Urothelium cell line (cell line): ENCODE measurements around the gene SDK2.

Experiments used
- DNase-seq: peaks from one replicate; pipeline ENCODE4 v3.0.0; 2011; ENCODE audit warnings: low spot score, mixed read lengths
- FAIRE-seq: peaks from 2 replicates; lab custom pipeline; 2011; peaks lifted over from hg19 to GRCh38; lab: Jason Lieb, UNC

SDK2 gene

DNA sequence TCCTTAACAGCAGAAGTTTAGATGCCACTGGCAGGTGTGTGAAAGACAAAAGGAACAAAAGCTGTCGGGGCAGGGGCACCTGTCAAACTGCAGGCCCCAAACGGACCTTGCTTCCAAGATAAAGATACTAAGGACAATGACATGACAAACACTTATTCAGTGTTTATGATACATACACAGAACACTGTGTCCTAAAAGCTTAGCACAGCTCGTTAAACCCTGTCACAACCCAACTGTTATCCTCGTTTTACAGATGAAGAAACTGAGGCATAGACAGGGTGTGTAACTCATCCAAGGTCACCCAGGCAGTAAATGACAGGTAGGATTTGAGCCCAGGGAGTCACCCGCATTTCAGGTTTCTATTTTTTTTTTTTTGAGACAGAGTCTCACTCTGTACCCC, 9.6 kb downstream of the SDK2 start:
- peak; percentile 65 for FAIRE-seq

DNA sequence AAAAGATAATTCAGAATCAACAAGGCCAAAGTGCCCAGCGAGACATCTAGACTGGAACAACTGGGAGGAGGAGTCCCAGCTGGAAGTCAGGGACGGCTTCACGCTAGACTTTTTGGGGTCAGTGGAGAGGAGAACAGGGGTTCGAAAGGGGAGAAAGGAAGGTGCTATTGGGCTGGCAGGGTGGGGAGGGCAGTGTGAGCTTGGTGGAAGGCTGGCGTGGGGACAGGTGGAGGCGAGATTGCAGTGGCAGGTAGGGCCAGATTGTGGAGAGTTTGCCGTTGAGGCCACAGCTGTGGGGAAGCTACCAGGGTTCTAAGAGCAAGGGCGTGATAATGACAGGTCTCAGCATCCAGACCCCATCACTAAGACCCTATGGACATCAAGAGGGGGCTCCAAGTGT, 10.5 kb downstream of the SDK2 start:
- FAIRE-seq (no peak), DNase-seq (no peak)

More for the DNA sequence above, 9.6 kb downstream of the SDK2 start:
- DNase-seq, result no peak

DNA sequence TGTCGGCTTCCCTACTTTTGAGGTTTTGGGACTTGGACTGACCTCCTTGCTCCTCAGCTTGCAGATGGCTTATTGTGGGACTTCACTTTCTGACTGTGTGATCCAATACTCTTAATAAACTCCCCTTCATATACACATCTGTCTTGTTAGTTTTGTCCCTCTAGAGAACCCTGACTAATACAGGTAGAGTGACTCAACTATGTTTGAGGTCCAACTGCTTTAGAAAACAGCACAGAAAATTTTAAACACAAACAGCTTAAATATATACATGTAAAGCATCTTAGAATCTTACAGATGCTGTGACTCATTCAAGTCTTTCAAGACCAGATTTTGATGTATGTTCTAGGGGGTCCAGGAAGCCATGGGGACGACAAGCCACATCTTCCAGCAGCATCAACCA, 11.7 kb downstream of the SDK2 start:
- no peak for DNase-seq
- peak; percentile 27 for FAIRE-seq

DNA sequence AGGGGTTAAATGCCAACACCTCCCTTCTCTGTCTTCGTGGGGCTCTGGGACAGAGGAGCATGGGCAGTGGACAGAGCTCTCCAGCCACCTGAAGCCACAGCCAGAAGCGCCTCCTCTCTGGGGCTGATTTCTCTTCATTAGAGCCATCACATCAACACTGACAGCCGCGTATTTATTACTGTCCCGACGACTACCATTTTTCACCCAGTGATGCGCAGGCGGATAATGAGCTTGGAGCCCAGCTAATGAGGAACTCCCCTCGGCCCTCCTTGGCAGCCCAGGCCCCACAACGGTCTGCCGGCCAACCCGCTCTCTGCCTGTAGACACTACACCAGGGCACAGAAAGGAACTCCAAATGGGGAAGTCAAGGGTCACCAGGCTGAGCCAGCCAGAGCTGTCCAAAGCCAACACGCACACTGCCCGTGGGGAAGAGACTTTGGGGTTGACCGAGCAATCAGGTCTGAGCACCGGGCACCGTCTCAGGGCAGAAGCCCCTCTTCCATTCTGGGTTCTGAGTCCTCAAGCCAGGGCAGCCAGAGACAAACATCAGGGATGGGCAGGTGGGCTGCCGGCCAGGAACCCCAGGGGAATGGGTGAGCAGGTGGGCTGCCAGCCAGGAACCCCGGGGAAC, 13.2 kb downstream of the SDK2 start:
- FAIRE-seq (peak; percentile 62), DNase-seq (no peak)

DNA sequence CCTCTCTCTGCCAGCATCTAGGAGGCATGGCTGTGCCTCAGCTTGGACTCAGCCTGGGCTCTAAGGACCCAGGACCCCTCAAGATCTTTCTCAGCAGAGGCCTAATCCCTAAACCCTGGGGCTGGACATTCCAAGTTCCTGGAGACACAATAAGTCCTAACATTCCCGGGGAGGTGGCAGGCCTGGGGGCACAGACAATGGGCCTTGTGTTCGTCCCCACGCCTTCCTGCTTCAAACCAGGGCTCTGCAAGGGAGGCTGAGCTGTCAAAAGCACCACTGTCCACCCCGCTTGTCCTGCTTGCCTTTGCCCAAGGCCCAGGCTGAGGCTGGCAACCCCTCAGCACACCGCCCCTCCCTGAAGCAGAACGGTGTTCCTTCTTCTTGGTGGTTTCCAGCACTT, 13.7 kb downstream of the SDK2 start:
- FAIRE-seq, result no peak
- DNase-seq, result no peak

DNA sequence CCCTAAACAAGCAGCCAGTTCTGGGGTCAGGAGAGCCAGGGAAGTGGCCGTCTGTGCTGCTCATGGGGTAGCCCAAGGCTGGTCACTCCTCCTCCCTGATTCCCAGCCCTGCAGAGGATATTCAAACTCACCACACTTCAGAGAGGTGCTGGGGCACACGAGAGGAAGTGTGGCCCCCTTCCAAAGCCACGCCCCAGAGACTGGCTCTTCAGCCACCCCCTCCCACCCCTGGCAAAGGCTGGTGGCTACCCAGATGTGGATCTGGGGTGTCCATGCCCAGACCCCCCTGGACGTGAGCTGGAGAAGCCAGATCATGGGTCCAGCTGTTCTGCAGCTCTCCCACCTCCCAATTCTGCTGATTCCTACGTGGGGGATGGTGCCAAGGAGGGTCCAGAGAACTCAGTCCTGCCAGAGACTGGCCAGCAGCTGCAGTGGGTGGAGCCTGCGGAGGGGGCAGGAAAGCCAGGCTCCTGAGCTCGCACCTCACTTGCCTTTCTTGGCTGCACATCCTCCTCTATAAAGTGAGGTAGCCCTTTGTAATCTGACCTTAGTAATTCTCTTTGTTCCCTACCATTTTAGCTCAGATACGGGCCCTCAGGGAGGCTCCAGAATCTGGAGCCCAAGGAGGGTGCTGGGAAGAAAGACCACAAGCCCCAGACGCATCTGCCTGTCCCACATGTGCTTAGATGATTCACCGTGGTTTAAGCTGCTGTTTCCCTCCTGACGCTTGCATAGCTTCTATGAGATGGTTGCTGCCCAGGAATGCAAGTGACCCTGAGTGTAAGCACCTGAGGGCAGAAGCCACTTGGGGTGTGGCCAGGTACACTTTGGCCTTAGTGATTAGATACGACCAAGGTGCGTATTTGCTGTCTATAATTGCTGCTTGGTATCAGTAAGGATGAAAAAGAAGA, 15.3 kb downstream of the SDK2 start:
- DNase-seq, result no peak
- FAIRE-seq, result peak; percentile 62

DNA sequence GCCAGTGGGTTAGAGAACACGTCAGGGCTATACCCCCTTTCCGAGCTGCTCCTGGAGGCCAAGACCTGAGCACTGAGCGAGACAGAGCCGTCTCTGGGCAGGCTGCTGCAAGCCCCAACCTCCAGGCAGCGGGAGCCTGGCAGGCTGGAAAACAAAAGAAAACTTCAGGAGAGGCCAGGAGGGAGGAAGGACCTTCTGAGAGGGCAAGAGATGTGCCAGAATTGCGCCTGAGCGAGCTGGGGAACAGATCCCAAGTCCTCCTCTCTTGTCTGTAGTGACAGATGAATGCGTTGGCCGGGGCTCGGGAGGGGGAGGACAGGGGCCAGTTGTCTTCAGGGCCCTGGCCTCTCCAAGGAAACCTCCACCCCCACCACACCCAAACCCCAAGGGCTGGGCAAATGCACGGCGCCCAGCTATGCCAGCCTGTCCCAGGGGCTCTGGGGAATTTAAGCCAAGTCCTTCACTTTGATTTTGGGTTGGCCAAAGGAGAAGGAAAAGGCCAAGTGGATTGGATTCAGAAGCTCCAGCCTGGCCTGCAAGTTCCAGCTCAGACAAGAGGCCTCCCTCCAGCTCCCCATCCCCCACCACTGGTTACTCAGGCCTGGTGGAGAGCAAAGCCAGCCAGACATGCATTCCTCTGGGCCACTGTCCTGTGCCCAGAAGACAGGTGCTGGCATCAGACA, 18.1 kb downstream of the SDK2 start:
- no peak for FAIRE-seq
- no peak for DNase-seq

DNA sequence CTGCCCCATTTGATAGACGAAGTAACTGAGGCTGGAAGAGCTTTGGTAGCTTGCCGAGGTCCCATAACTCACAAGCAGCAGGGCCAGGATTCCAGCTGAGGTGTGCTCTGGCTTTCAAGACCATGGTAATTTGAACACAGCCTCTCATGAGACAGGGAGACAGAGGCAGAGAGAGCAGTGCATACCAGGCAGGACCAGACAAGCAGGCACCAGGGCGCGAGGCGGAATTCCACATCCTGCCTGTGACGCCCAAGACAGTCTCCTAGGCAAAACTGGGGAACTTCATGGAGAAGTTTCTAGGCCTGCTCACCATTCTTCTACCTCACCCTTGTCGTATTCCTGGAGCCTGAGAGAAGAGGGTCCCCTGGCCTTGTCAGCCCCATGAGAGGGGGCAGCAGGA, 19.2 kb downstream of the SDK2 start:
- DNase-seq, result no peak
- FAIRE-seq, result no peak

DNA sequence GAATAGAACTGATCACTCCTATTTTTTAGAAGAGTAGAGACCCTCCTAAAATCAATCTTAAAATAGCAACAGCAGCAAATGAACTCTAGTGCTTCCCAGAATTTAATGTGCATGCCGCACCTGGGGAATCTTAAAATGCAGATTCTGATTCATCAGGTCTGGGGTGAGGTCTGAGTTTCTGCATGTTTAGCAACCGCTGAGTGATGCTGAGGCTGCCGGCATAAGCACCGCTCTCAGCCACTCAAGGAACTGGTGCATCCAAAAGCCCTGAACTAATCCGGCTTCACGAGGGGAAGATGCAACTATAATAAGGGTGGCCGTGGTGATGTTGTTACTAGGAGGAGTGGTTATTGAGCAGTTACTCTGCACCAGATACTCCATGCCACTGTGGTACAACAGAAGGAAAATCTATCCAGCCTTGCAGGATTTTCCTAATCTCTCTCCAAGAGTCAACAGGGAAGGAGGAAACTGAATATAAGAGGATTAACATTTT, 19.7 kb downstream of the SDK2 start:
- no peak for FAIRE-seq
- DNase-seq, result no peak

DNA sequence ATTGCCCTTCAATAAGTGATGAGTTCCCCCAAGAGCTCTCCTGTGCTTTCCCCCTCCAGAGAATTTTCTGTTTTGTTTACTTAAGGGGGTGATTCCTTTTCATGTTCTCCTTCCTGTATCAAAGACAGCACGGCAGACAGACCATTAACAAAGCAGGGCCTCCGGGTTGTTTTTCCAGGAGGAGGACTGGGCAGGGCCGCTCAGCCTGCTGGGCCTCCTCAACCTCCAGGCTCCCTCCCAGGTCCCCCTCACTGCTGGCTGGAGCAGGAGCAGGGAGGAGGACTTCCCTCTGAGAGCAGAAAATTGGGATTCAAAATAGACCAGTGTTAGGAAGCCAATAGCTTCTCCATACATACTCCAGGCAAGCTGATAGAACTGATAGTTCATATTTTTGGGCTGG, 20.4 kb downstream of the SDK2 start:
- no peak for DNase-seq
- FAIRE-seq, result no peak

DNA sequence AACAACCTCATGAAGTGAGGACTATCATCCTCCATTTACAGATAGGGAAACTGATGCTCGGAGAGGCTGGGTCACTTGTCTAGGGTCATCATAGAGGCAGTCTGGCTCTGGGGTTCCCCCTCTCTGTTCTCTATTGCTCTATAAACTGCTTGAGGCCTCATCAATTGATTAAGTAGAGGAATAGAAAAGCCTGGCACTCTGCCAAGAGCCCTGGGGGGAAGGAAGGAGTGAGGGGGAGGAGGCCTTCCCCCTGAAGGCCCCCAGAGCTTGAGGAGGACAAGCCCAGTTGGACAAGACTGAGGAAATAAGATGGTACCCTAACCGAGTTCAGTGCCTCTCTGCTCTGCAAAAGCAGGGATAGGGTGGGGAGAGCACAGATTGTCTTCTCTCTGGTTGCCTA, 21.0 kb downstream of the SDK2 start:
- DNase-seq (no peak), FAIRE-seq (no peak)

DNA sequence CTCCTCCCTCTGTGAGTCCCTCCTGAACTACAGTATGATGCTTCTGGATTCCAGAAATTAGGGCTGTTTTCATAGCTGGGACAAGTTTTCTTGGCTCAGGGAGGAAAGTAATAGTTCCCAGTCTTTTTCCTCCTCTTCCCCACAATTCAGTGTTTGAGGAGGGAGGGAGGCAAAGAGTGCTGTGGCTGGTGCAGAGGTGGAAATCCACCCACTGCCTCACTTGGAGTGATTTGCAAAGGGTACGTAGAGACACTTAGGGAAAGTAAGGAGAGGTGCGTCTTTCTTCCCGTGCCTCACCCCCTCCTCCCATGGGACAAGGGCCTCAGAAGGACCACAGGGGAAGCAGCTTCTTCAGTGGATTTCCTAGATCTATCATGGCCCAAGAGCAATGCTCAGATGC, 21.9 kb downstream of the SDK2 start:
- FAIRE-seq, result no peak
- DNase-seq, result no peak

DNA sequence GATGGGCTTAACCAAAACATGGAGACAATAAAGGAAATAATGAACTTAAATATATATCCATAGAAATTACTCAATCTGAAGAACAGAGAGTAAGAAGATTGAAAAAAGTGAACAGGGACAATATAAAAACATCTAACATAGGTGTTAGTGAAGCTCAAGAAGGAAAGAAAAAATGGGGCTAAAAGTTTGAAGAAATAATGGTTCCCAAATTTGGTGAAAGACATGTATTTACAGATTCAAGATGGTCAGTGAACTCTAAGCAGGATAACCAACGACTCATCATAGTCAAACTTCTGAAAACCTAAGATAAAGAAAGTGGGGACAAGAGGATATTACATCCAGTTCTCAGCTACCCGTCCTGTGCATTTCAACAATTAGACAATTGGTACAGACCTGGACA, 22.6 kb downstream of the SDK2 start:
- no peak for DNase-seq
- FAIRE-seq, result no peak

DNA sequence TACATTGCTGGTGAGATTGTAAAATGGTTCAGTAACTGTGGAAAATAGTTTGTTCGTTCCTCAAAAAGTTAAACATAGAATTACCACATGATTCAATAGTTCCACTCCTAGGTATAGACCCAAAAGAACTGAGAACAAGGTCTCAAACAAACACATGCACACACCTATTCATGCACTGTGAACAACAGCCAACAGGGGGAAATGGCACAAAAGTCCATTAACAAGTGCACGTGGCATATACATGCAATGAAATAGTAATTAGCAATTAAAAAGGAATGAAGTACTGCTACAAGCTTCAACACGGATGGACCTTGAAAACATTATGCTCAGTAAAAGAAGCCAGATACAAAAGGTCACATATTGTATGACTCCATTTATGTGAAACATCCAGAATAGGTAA, 23.8 kb downstream of the SDK2 start:
- FAIRE-seq (peak; percentile 32), DNase-seq (no peak)

DNA sequence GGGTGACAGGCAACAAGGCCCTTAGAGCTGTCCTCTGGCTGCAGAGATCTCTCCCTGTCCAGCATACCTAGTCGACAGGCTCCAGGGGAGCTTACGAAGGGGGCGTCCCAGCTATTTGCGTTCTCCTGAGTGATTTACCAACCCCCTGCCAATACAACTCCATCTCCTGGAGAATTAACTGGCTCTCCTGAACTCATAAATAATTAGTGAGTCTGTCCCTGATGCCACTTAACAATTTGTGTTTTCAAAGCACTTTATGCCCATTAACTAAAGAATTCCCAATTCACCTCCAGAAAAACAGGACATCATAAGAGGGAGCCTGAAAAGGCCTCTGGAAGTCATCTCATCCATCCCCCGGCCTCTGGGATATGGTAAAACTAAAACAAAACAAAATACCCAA, 26.7 kb downstream of the SDK2 start:
- no peak for DNase-seq
- no peak for FAIRE-seq

DNA sequence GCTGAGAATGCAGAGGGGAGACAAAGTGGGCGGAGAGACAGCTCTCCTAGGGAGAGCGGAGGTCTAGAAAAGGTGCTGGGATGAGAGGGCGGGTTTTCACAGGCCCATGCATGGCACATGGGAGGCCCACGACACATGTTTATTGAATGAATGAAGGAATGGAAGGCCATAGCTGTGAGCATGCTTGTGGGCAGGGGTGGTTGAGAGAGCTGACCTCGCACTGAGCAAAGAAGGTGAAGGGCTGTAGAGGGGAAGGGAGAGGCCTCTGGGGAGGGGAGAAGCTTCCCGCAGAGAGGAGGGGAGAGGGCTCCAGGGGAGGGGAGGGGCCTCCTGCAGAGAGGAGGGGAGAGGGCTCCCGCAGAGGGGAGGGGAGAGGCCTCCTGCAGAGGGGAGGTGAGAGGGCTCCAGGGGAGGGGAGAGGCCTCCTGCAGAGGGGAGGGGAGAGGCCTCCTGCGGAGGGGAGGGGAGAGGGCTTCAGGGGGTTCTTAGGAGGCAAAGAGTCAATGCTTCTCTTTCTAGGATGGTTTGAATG, 27.3 kb downstream of the SDK2 start:
- no peak for FAIRE-seq
- no peak for DNase-seq

DNA sequence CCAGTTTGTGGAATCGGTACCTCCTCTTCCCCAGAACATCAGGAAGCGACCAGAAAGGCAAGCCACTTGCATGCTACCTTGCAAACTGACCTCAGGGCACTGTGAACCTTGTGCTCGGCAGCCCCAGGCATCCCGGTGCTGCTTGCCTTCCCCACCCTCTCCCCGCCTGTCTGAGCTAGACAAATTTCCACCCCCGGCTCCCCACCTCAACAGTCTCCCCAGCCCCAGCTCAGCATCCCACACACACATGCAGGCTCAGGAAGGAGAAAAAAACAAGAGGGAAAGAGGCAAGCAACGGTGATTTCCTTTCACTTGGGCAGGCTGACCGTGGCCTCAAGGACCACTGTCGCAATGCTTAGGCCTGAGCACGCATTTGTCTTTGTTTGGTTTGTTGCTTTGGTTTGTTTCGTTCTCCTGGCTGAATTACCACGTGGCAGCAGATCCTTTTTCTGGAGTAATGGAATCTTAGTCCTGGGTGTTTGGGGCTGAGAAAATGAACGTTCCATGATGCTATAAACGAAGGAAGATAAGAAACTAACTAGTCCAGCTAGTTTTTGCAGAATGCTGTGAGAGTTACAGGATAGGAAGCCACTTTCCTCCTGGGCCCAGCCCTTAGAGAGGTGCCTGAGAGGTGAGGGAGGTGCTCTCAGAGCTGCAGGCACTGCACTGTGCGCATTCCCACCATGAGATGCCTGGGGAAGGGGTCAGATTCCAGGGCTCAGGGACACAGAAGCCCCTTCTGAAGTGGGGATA, 27.9 kb downstream of the SDK2 start:
- DNase-seq (no peak), FAIRE-seq (no peak)

DNA sequence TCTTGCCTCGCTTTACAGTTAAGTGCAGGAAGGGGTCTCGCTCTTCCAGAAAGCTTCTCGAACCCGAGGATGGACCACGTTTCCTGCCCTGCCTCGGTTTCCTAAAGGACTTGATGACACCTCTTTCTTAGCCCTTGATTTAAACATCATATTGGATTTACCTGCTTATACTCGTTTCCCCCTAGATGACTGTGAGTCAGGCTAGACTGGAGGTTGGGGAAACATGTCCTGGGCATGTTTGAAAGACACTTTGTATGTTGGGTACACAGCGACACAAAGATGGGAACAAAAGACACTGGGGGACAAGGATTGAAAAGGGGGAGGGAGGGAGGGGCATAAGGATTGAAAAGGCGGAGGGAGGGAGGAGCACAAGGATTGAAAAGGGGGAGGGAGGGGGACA, 30.0 kb downstream of the SDK2 start:
- peak; percentile 93 for FAIRE-seq
- DNase-seq, result no peak

DNA sequence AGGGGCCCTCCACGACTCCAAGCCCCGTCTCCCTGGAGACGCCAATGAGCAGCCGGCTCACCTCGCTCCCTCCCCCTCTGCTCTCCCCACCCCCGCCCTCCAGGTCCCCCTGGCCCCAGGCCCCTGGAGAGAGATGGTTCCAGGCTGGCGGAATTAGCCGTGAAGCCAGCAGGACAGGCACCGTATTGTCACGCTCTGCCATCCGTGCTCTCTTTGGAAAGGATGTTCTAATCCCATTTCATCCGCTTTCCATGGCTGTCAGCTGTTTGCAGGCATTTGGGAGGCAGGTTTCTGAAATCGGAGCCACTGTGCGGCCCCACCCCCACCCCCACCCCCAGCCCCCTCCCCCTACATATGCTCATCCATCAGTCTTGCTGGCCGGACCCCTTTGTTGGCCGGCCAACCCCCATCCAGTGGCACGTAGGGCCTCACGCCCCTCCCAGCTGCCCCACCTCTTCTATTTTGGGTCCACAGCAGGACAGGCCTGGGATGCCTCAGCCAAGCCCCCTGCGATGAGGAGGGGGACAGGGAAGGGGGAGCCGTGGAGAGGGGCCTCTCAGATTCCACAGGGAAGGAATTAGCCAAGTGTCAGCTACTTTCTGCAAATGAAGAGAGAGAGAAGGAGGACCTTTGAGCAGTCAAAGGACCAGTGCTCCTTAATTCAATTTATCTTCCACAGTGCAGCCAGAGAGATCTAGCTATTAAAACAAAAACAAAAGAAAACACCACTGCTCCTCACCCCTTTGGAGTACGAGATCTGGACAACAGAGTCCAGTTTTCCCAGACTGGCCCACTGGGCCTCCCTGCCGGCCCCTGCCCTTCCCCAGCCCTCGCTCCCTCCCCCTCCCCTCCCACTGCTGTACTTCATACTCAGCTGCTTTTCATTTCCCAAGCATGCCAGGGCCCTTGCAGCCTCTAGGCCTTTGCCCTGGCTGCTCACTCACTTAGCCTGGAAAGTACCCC, 30.7 kb downstream of the SDK2 start:
- no peak for FAIRE-seq

More for the DNA sequence above, 30.7 kb downstream of the SDK2 start:
- DNase-seq, result no peak
